GM18951 (cell line): ENCODE data around the gene IL36A.

ENCODE experiments used
- POLR2A ChIP-seq: IDR thresholded peaks from 4 replicates; pipeline ENCODE4 v1.6.1; 2011; ENCODE audit warnings: mild to moderate bottlenecking; ENCODE audit not compliant: insufficient read length, insufficient read depth; ENCODE audit errors: extremely low read depth
- in situ Hi-C: fragments of 300-500 bp; cut with MboI; formaldehyde crosslinking; loops from one replicate; pipeline ENCODE4 v1.12.0; 2022; ENCODE audit warnings: low sequenced_read_pairs, mixed read lengths, inconsistent platforms; ENCODE audit not compliant: unreplicated experiment

The IL36A gene

DNA sequence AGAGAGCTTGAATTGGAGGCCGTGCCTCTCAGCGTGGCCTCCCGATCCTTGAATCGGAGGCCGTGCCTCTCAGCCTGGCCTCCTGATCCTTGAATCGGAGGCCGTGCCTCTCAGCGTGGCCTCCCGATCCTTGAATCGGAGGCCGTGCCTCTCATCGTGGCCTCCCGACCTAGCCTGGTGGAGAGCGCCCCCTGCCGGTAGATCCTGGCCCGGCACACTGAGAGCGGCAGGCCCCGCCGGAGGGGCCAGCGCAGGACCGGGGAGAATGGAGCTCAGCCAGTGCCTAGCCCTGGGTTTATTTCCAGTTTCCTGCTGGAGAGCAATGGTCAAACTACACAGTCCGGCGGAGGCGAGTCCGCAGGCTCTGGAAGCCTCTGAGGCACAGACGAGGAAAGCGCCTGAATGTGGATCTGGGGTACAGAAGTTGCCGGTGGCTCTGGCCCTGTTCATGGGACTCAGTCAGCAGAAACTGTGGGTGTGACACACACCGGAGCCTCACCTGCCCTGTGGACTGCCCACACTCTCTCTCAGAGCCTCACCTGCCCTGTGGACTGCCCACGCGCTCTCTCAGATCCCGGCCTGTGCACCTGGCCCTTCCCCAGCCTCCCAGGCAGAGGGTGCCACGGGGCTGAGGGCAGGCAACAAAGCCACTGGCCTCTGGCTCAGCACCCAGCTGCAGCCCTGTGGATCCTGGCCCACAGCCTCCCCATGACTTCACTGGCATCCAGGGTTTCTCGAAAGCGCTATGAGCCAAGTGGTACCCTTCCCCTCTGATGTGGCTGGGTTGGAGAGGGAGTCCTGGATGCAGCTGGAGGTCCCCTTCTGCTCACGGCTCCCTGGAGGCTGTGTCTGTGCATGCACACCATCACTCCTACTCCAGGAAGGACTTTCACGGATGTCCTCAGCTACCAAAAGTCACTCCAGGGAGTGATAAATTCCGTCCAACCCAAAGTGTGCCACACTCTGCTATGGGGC is 45.9 kb downstream of the IL36A start:
- TF ChIP-seq POLR2A, result no peak
- in situ Hi-C loops, result no loop called here

GRCh38 chr2:113052396-113052917 is 47.2 kb downstream of the IL36A start, which contains the start of gene IL36B:
Gene IL36B, minus strand, starts transcription at chr2:113052867.
- in situ Hi-C loops, result no loop called here
- no peak for TF ChIP-seq POLR2A

DNA sequence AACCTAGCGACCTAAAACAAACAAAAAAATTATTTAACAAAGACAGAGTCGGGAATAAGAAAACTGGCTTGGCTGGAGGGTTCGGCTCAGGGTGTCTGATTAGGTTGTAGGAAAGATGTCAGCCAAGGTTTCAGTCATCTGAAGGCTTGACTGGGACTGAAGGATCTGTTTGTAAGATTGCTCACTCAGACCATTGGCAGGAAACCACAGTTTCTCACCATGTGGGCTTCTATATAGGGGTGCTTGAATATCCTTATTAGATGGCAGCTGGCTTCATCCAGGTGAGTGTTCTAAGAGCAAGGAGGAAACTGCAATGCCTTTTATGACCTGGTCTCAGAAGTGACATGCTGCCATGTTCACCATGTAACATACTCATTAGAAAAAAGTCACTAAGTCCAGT is 48.4 kb downstream of the IL36A start:
- in situ Hi-C loops, result no loop called here
- TF ChIP-seq POLR2A, result no peak

DNA sequence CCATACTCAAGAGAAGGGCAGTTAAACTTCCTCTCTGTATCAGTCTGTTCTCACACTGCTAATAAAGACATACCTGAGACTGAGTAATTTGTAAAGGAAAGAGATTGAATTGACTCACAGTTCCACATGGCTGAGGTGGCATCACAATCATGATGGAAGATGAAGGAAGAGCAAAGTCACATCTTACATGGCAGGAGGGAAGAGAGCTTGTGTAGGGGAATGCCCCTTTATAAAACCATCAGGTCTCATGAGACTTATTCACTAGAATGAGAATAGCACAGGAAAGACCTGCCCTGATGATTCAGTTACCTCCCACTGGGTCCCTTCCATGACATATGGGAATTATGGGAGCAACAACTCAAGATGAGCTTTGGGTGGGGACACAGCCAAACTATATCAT is 48.8 kb downstream of the IL36A start:
- no peak for TF ChIP-seq POLR2A
- in situ Hi-C loops, result no loop called here

GRCh38 chr2:113056521-113056920 is 51.3 kb downstream of the IL36A start:
- TF ChIP-seq POLR2A, result no peak
- in situ Hi-C loops, result no loop called here

GRCh38 chr2:113057117-113057516 is 51.9 kb downstream of the IL36A start:
- no peak for TF ChIP-seq POLR2A
- in situ Hi-C loops, result no loop called here
